Activated naive CD4-positive, alpha-beta T cell treated with anti-CD3 and anti-CD28 coated beads, Interleukin-2, amount 50 U/mL, for 72 hours (primary cell): ENCODE measurements around the gene XKR8. TPM values are rescaled to one million over a fixed set of nuclear protein-coding genes. Genes with fewer than 3 reads are reported as not detected.
A peak's percentile ranks its signal among the peaks of the same experiment; 100 is the strongest.

Experiments used
- ATAC-seq, 2 donors: fragments of 150-1000 bp; cut with Tn5 transposase; 2 replicates each; pipeline ENCODE4 v1.10.0; 2021; ENCODE audit warnings: mild to moderate bottlenecking in 2 of 2, moderate library complexity in 2 of 2
- DNase-seq, 2 donors: peaks; one replicate each; pipeline ENCODE4 v3.0.0; 2021 to 2022; ENCODE audit warnings: low spot score in 2 of 2
- H3K27ac Mint-ChIP-seq, 2 donors: one replicate each; pipeline ENCODE4 v1.8.0; 2022; ENCODE audit warnings: mild to moderate bottlenecking in 2 of 2, mixed read lengths in 2 of 2
- H3K36me3 Mint-ChIP-seq, 2 donors: one replicate each; pipeline ENCODE4 v1.8.0; 2022; ENCODE audit warnings: mixed read lengths in 2 of 2
- H3K9me3 Mint-ChIP-seq, 2 donors: one replicate each; pipeline ENCODE4 v1.8.0; 2022; ENCODE audit warnings: mixed read lengths in 2 of 2
- total RNA-seq, 2 donors: library from RNA; stranded (reverse); gene quantifications; one replicate each; pipeline ENCODE4 v1.2.3, GENCODE V29; 2022

The XKR8 gene
- total RNA-seq, 2 donors from 2014 or later = 4.6 to 4.7 TPM

DNA sequence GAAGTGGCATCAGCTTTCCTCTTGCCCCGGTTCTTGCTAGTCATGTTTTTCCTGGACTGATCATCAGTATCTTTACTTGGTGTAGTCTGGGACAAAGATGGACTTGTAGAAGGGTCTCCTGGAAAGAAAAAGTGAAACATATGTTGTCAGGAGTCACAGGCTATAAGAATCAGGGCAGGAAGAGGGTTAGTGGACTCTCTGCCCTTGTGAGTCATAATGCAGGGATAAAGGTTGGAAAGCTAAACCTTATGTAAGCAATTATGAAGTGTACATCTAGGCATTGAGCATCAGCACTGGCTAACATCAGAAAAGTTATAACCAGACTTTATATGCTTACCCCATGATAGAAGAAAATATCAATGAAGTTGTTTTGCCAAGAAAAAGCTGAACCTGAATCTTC lies 51.2 kb downstream of the XKR8 start:
- Mint-ChIP-seq H3K27ac (peak overlapping the region in 1 of 2 donors; percentile 30), H3K36me3 (peaks cover 4 to 9% of the 10 kb centered on the region in 2 donors), H3K9me3 (no peaks in the 10 kb centered on the region)
- no peak for DNase-seq
- no peak for ATAC-seq

Other genes starting within 250 kb of the XKR8 start
- 10 to 100 TPM in 1 of 2 donors, 1 to 10 TPM in 1; 5.7 to 10.4 TPM for gene FAM76A, start 234.0 kb upstream of the XKR8 start, total RNA-seq
- 10 to 100 TPM; 35.2 to 41.0 TPM for gene STX12, start 186.8 kb upstream of the XKR8 start, total RNA-seq
- gene PPP1R8, start 129.2 kb upstream of the XKR8 start, total RNA-seq = 10 to 100 TPM; 28.3 to 52.0 TPM
- 10 to 100 TPM; 27.3 to 34.6 TPM for gene THEMIS2, start 87.4 kb upstream of the XKR8 start, total RNA-seq
- gene RPA2, start 45.4 kb upstream of the XKR8 start, total RNA-seq = 10 to 100 TPM; 69.4 to 88.2 TPM
- gene SMPDL3B, start 25.0 kb upstream of the XKR8 start, total RNA-seq = 1 to 10 TPM in 1 of 2 donors, under 1 TPM in 1; 0.43 to 1.3 TPM
- 10 to 100 TPM; 33.1 to 34.4 TPM for gene EYA3, start 128.6 kb downstream of the XKR8 start, total RNA-seq
- under 1 TPM; 0.06 to 0.07 TPM for gene PTAFR, start 216.7 kb downstream of the XKR8 start, total RNA-seq